Endothelial cell of umbilical vein (primary cell): ENCODE data around the gene STK32C. TPM values are rescaled to one million over a fixed set of nuclear protein-coding genes. Genes with fewer than 3 reads are reported as not detected.

Experiments
- BruUV-seq: library from RNA; stranded (reverse); fragments of 400-500 nt; replicated peaks from 2 replicates; lab custom pipeline; 2021; lab: Mats Ljungman, UMichigan
- CTCF ChIA-PET: fragments of 300-600, 350-600 bp; sonication (Branson Sonifier 250); formaldehyde crosslinking; loops from one replicate; lab custom pipeline; 2021; ENCODE audit warnings: antibody characterized with exemption, inconsistent platforms; lab: Charles Lee
- POLR2A ChIA-PET: fragments of 300-600, 350-600 bp; sonication (Branson Sonifier 250); formaldehyde crosslinking; loops from one replicate; lab custom pipeline; 2021; ENCODE audit warnings: antibody characterized with exemption, inconsistent platforms; lab: Charles Lee
- DNase-seq: peaks from one replicate; pipeline ENCODE4 v3.0.0-alpha.2; 2011; ENCODE audit warnings: low read depth, low spot score
- FAIRE-seq: peaks from 2 replicates; lab custom pipeline; 2011; peaks lifted over from hg19 to GRCh38; lab: Jason Lieb, UNC
- H2AFZ ChIP-seq: 2 replicates; pipeline ENCODE4 v1.6.0; 2012; ENCODE audit warnings: low read depth, low read length, control low read depth, inconsistent platforms
- H3K27ac ChIP-seq: 2 replicates; pipeline ENCODE4 v1.5.1; 2011; ENCODE audit warnings: low read depth, mild to moderate bottlenecking, control low read depth, low read length, moderate library complexity; ENCODE audit not compliant: insufficient read depth
- H3K27me3 ChIP-seq, 2 experiments: 2 replicates each; pipeline versions ENCODE4 v1.6.0 to v1.6.1; 2011; ENCODE audit warnings: low read length in 2 of 2, mixed read lengths in 1 of 2; ENCODE audit not compliant: control insufficient read depth in 2 of 2, insufficient read depth in 2 of 2
- H3K36me3 ChIP-seq, 2 experiments: 2 replicates in 1 of 2; 3 replicates in 1 of 2; pipeline ENCODE4 v1.5.1; 2011; ENCODE audit warnings: low read length in 2 of 2, mild to moderate bottlenecking in 1 of 2, moderate library complexity in 1 of 2; ENCODE audit not compliant: control insufficient read depth in 2 of 2, insufficient read depth in 2 of 2; ENCODE audit errors: extremely low read depth in 1 of 2
- H3K4me1 ChIP-seq: 3 replicates; pipeline ENCODE4 v1.5.1; 2011; ENCODE audit warnings: mild to moderate bottlenecking, low read length; ENCODE audit not compliant: control insufficient read depth, insufficient read depth; ENCODE audit errors: extremely low read depth
- H3K4me2 ChIP-seq: 2 replicates; pipeline ENCODE4 v1.6.1; 2011; ENCODE audit warnings: low read length, control low read depth, mixed read lengths; ENCODE audit not compliant: insufficient read depth
- H3K4me3 ChIP-seq, 3 experiments: fragments of 200-600 bp in 1 of 3; sonication (generic), shearing (Covaris generic) in 1 of 3; replicated peaks in 1 of 3; 2 replicates each; pipeline ENCODE4 v1.5.1; 2011 to 2016; ENCODE audit warnings: control low read depth in 3 of 3, low read length in 3 of 3, mild to moderate bottlenecking in 2 of 3, inconsistent platforms in 1 of 3, low read depth in 1 of 3, moderate library complexity in 1 of 3; ENCODE audit not compliant: insufficient read depth in 1 of 3
- H3K79me2 ChIP-seq: 2 replicates; pipeline ENCODE4 v1.6.0; 2012; ENCODE audit warnings: low read length, inconsistent platforms; ENCODE audit not compliant: control insufficient read depth, insufficient read depth
- H3K9ac ChIP-seq: replicated peaks from 2 replicates; pipeline ENCODE3; 2011; ENCODE audit warnings: low read length, control low read depth; ENCODE audit not compliant: insufficient read depth; ENCODE audit errors: extremely low read depth
- H3K9me1 ChIP-seq: replicated peaks from 3 replicates; pipeline ENCODE4 v1.6.0; 2011; ENCODE audit warnings: mild to moderate bottlenecking, low read length; ENCODE audit not compliant: control insufficient read depth, insufficient read depth; ENCODE audit errors: extremely low read depth
- H3K9me3 ChIP-seq: replicated peaks from 2 replicates; pipeline ENCODE4 v1.5.1; 2012; ENCODE audit warnings: low read length, inconsistent platforms; ENCODE audit not compliant: control insufficient read depth, insufficient read depth
- H4K20me1 ChIP-seq: replicated peaks from 2 replicates; pipeline ENCODE3; 2011; ENCODE audit warnings: mild to moderate bottlenecking, low read length; ENCODE audit not compliant: control insufficient read depth, insufficient read depth; ENCODE audit errors: extremely low read depth
- CTCF ChIP-seq, 2 donors: IDR thresholded peaks; 1 replicate in 1 of 2; 2 replicates in 1 of 2; pipeline ENCODE4 v1.5.1; 2011; ENCODE audit warnings: low read length in 2 of 2, mild to moderate bottlenecking in 2 of 2, moderate library complexity in 2 of 2, control low read depth in 1 of 2, inconsistent platforms in 1 of 2, low read depth in 1 of 2; ENCODE audit not compliant: insufficient read depth in 1 of 2; ENCODE audit errors: extremely low read depth in 1 of 2
- EZH2 ChIP-seq: IDR thresholded peaks from 2 replicates; pipeline ENCODE4 v1.6.1; 2012; ENCODE audit warnings: borderline replicate concordance, low read depth, mild to moderate bottlenecking, moderate library complexity, low read length, inconsistent platforms; ENCODE audit not compliant: severe bottlenecking
- FOS ChIP-seq: IDR thresholded peaks from 2 replicates; pipeline ENCODE4 v1.6.1; 2011; ENCODE audit warnings: mild to moderate bottlenecking, low read length, moderate library complexity, borderline replicate concordance; ENCODE audit not compliant: insufficient read depth
- GATA2 ChIP-seq: IDR thresholded peaks from 2 replicates; pipeline ENCODE4 v1.7.0; 2011; ENCODE audit warnings: low read depth, mild to moderate bottlenecking, moderate library complexity, mixed read lengths, low read length; ENCODE audit not compliant: insufficient read length, insufficient read depth
- JUN ChIP-seq: IDR thresholded peaks from 2 replicates; pipeline ENCODE4 v1.6.1; 2011; ENCODE audit warnings: borderline replicate concordance, low read depth; ENCODE audit not compliant: insufficient read length, insufficient read depth
- MAX ChIP-seq: IDR thresholded peaks from 2 replicates; pipeline ENCODE4 v1.6.1; 2011; ENCODE audit not compliant: insufficient read depth, insufficient read length
- MYC ChIP-seq: IDR thresholded peaks from one replicate; pipeline ENCODE4 v1.6.1; 2011; ENCODE audit warnings: mild to moderate bottlenecking, low read depth, low read length
- POLR2A ChIP-seq: IDR thresholded peaks from 2 replicates; pipeline ENCODE4 v1.6.1; 2012; ENCODE audit warnings: low read depth, mild to moderate bottlenecking, control low read depth, low read length
- POLR2AphosphoS5 ChIP-seq: IDR thresholded peaks from 2 replicates; pipeline ENCODE4 v1.6.1; 2012; ENCODE audit warnings: low read depth, mild to moderate bottlenecking, control low read depth, low read length, moderate library complexity; ENCODE audit not compliant: insufficient read depth
- dilution Hi-C: fragments of 300-500 bp; cut with MboI; formaldehyde crosslinking; loops from one replicate; pipeline ENCODE4 v1.15.0; 2019; ENCODE audit warnings: low sequenced_read_pairs; ENCODE audit not compliant: extremely low pct_ligation_motif_present
- intact Hi-C: fragments of 100-400 bp; cut with micrococcal nuclease; formaldehyde crosslinking; loops from one replicate; pipeline ENCODE4 v1.10.0; 2022
- polyA plus RNA-seq, 4 experiments: library from polyadenylated mRNA; depleted of rRNA in 3 of 4; stranded (reverse) in 3 of 4; unstranded in 1 of 4; fragments of >200 nt; gene quantifications; 2 replicates each; pipeline versions ENCODE4 v1.2.1 to v1.2.3, GENCODE V29; 2011 to 2012; ENCODE audit warnings: missing spikeins in 1 of 4
- total RNA-seq: library from RNA; stranded (reverse); gene quantifications from 2 replicates; pipeline ENCODE4 v1.2.3, GENCODE V29; 2021

STK32C gene
- total and polyA plus RNA-seq, 2 donors (not counting 3 experiments of a cell fraction or from before 2014, with no cell fraction given) = 5.4 to 14.1 TPM

GRCh38 chr10:132274581-132274980, 33.2 kb downstream of the STK32C start:
- intact Hi-C loops = no loop called here

More at GRCh38 chr10:132274581-132274980, 33.2 kb downstream of the STK32C start:
- Histone ChIP-seq H4K20me1 (no peaks in the 10 kb centered on the region), H3K4me2 (no peak overlapping the region), H3K27ac (no peak overlapping the region), H3K4me1 (no peaks in the 10 kb centered on the region), H3K9ac (no peak overlapping the region), H3K4me3 (no peak overlapping the region), H3K9me1 (no peaks in the 10 kb centered on the region), H3K27me3 (no peaks in the 10 kb centered on the region), H2AFZ (no peak overlapping the region), H3K9me3 (no peaks in the 10 kb centered on the region), H3K79me2 (no peaks in the 10 kb centered on the region), H3K36me3 (no peaks in the 10 kb centered on the region)
- dilution Hi-C loops = no loop called here
- BruUV-seq = no TSS peak
- no peak for DNase-seq
- ChIA-PET POLR2A (no interaction called here), CTCF (no interaction called here)
- FAIRE-seq = no peak
- TF ChIP-seq EZH2 (no peak), MAX (no peak), MYC (no peak), CTCF (IDR thresholded peaks at IDR 0.05; ENCODE audit: extremely low read depth in 1 of 2, insufficient read depth in 1 of 2, low read depth in 1 of 2, low read length in 2 of 2) (no peak), JUN (no peak), POLR2AphosphoS5 (no peak), GATA2 (no peak), POLR2A (no peak), FOS (no peak)
